Hepatocyte (in vitro differentiated cells): Measurements from ENCODE around the gene SPRYD4.

Source experiments
- CTCF ChIP-seq: fragments of 200-600 bp; sonication (generic); IDR thresholded peaks from 2 replicates; pipeline ENCODE4 v1.5.1; 2016; ENCODE audit warnings: antibody characterized with exemption, mild to moderate bottlenecking; ENCODE audit not compliant: poor library complexity
- EZH2 ChIP-seq: fragments of 200-600 bp; sonication (generic); IDR thresholded peaks from 2 replicates; pipeline ENCODE4 v1.6.1; 2016; ENCODE audit warnings: antibody characterized with exemption, mild to moderate bottlenecking, borderline replicate concordance

GRCh38 chr12:56425193-56425592, 43.2 kb upstream of the SPRYD4 start:
- TF ChIP-seq CTCF, result no peak
- TF ChIP-seq EZH2, result no peak
